Spleen (tissue), 11 donors: ENCODE measurements around the gene CTSE. TPM values are rescaled to one million over a fixed set of nuclear protein-coding genes. Genes with fewer than 3 reads are reported as not detected.
A peak's percentile ranks its signal among the peaks of the same experiment; 100 is the strongest.
"Not testable (repeated sequence)": the region's sequence is repeated elsewhere in the genome, so short reads cannot be mapped to it uniquely, and the experiment has no call there.

Source experiments
- DNase-seq: peaks from one replicate; pipeline ENCODE4 v3.0.0-alpha.2; 2020
- H3K27ac ChIP-seq, 8 donors: fragments of 200-600 bp; sonication (generic) in 7 of 8; 1 replicate in 4 of 8; 2 replicates in 4 of 8; pipeline versions ENCODE4 v1.5.0 to v1.8.0; 2016 to 2021; ENCODE audit warnings: inconsistent platforms in 4 of 8, mild to moderate bottlenecking in 4 of 8, moderate library complexity in 1 of 8
- H3K27me3 ChIP-seq, 7 donors: fragments of 200-600 bp; sonication (generic) in 6 of 7; replicated peaks in 1 of 7; 1 replicate in 4 of 7; 2 replicates in 3 of 7; pipeline versions ENCODE4 v1.5.0 to v1.8.0; 2016 to 2021; ENCODE audit warnings: inconsistent platforms in 3 of 7, mild to moderate bottlenecking in 1 of 7
- H3K36me3 ChIP-seq, 6 donors: fragments of 200-600 bp; sonication (generic) in 5 of 6; 1 replicate in 4 of 6; 2 replicates in 2 of 6; pipeline versions ENCODE4 v1.5.0 to v1.8.0; 2016 to 2021; ENCODE audit warnings: inconsistent platforms in 2 of 6
- H3K4me1 ChIP-seq, 6 donors: fragments of 200-600 bp; sonication (generic) in 5 of 6; 1 replicate in 3 of 6; 2 replicates in 3 of 6; pipeline versions ENCODE4 v1.5.0 to v1.8.0; 2016 to 2021; ENCODE audit warnings: inconsistent platforms in 3 of 6
- H3K4me3 ChIP-seq, 8 donors: fragments of 200-600 bp; sonication (generic) in 7 of 8; 1 replicate in 4 of 8; 2 replicates in 4 of 8; pipeline versions ENCODE4 v1.5.0 to v1.8.0; 2016 to 2021; ENCODE audit warnings: inconsistent platforms in 4 of 8, mild to moderate bottlenecking in 4 of 8, moderate library complexity in 2 of 8
- H3K9me3 ChIP-seq, 8 donors: fragments of 200-600 bp; sonication (generic) in 7 of 8; 1 replicate in 4 of 8; 2 replicates in 4 of 8; pipeline versions ENCODE4 v1.5.0 to v1.8.0; 2016 to 2021; ENCODE audit warnings: inconsistent platforms in 4 of 8
- POLR2A ChIP-seq, 3 donors: fragments of 450-650 bp; IDR thresholded peaks; one replicate each; pipeline ENCODE4 v1.5.1; 2017; ENCODE audit warnings: antibody characterized with exemption in 3 of 3, mild to moderate bottlenecking in 1 of 3
- POLR2AphosphoS5 ChIP-seq, 3 donors: sonication (generic); formaldehyde crosslinking; IDR thresholded peaks; one replicate each; pipeline ENCODE4 v1.5.1; 2017; ENCODE audit warnings: antibody characterized with exemption in 3 of 3
- WGBS, 5 donors: extraction: QIAGEN DNeasy Blood & Tissue Kit in 3 of 5; methylation state at CpG; one replicate each; pipeline versions ENCODE4 v1.1.5 to v1.1.7; 2013 to 2018; 5-methylcytosine and 5-hydroxymethylcytosine counted together
- intact Hi-C: fragments of 100-400 bp; cut with DNase I; formaldehyde crosslinking; loops from one replicate; pipeline ENCODE4 v1.15.0; 2023; ENCODE audit warnings: low total_unique reads
- polyA plus RNA-seq, 3 donors: library from polyadenylated mRNA; stranded (reverse); fragments of 200-250 nt; gene quantifications; one replicate each; pipeline ENCODE4 v1.2.1, GENCODE V29; 2013
- total RNA-seq, 7 donors: library from RNA; depleted of rRNA in 3 of 7; stranded (reverse); fragments of >200 nt in 3 of 7; fragmentation: NEBNext Ultra II Directional in 4 of 7; extraction: Animal tissue kit (Norgen Biotek cat#: 25700) in 4 of 7; gene quantifications; one replicate each; pipeline versions ENCODE4 v1.1.0 to v1.2.1, GENCODE V29; 2016 to 2021
- TF ChIP-seq, protein P1 (sequence below), 11 experiments: fragments of 200-600 bp in 7 of 11; fragments of 450-650 bp in 4 of 11; sonication (generic) in 4 of 11; IDR thresholded peaks in 8 of 11; conservative IDR thresholded peaks in 3 of 11; 1 replicate in 7 of 11; 2 replicates in 4 of 11; pipeline versions ENCODE4 v1.4.0 to v1.8.0; 2016 to 2021; ENCODE audit warnings: antibody characterized with exemption in 11 of 11, inconsistent platforms in 4 of 11, mild to moderate bottlenecking in 1 of 11
- donor health status: healthy with polysubstance abuse.
- donor health status: DM: no; HTN: no; CAD: no; lungs with moderate emphysema.
- donor health status: DM: no; HTN: no; CAD: no.
- donor health status: Bipolar disorder and iron deficiency.
- donor health status: healthy.
- donor health status: DM: no; HTN: no; CAD: no.
- donor health status: DM: yes; HTN: yes; CAD: no.

The CTSE gene
- total and polyA plus RNA-seq, 10 donors: 0.06 to 0.66 (median 0.11) TPM; not detected in 5

DNA sequence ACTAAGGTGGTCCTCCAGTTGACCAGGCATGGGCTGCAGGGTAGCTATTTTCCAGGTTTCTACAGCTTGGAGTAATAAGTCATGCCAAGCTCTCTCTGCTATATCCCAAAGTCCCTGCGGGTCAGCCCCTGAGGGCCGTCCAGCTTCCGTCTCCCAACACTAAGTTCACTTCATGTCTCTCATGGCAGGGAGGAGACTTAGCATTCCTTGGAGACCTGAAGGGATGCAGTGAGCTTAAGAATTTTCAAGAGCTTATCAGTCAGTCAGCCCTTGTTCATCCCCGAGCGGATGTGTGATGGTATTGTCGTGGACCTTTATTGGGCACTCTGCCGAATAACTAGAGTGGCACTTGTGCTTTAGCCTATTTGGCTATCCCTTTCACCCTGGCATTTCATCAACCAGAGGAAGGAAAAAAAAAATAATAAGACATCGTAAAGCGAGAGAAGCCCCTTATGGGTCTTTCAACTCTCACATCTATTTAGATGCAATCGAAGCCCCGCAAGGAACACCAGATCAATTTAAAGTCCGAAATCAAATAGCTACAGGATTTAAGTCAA is 31.5 kb upstream of the CTSE start:
- intact Hi-C loops, H3K9me3 ChIP-seq, H3K36me3 ChIP-seq, H3K27ac ChIP-seq, DNase-seq, H3K4me3 ChIP-seq, H3K27me3 ChIP-seq: not testable (repeated sequence)
- H3K4me1 ChIP-seq: peaks cover 6 to 57% (median 34%) of the 10 kb centered on the region in 6 donors
- 94 to 97% (median 95%) methylated on average over 12 of the region's 12 CpGs for WGBS, 5 donors

DNA sequence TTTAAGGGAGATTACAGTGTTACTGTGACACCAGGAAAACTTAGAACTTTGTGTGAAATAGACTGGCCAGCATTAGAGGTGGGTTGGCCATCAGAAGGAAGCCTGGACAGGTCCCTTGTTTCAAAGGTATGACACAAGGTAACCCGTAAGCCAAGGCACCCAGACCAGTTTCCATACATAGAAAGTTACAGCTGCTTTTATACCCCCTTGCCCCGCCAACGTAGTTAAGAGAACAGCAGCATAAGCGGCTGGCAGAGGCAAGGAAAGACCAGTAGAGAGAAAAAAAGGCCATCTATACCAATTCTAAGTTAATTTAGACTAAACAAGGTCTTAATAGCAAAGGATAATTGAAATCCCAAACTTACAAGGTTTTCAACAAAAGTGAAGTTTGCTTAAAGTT is 29.9 kb upstream of the CTSE start:
- DNase-seq, H3K27me3 ChIP-seq, H3K36me3 ChIP-seq, intact Hi-C loops, H3K9me3 ChIP-seq: not testable (repeated sequence)
- peak overlapping the region in 2 of 8 donors; percentile 4 to 49 for H3K4me3 ChIP-seq
- H3K4me1 ChIP-seq: peaks cover 9 to 61% (median 36%) of the 10 kb centered on the region in 6 donors
- 80 to 90% (median 84%) methylated on average over 4 of the region's 4 CpGs for WGBS, 5 donors
- peak overlapping the region; percentile 32 to 90 (median 80) for H3K27ac ChIP-seq

DNA sequence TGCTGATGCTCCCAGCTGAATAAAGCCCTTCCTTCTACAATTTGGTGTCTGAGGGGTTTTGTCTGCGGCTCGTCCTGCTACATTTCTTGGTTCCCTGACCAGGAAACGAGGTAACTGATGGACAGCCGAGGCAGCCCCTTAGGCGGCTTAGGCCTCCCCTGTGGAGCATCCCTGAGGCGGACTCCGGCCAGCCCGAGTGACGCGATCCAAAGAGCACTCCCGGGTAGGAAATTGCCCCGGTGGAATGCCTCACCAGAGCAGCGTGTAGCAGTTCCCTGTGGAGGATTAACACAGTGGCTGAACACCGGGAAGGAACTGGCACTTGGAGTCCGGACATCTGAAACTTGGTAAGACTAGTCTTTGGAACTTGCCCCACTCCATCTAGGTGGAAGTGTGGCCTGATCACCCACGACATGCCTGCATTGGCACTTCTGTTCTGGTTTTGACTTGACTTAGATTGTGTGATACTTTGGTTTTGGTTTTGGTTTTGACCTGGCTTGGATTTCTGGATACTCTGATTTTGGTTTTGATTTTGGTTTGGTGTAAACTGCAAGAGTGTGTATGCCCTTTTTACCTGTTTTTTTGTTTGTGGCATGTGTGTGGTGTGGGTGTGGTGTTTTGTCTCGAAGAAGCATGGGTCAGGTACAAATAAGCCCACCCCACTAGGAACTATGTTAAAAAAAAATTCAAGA is 29.4 kb upstream of the CTSE start, which contains the start of gene RHEX:
Gene RHEX (plus strand): TSS at position 255 of the 692 bp plus-strand sequence. CDS start 44,656 bp downstream, outside the sequence.
- H3K9me3 ChIP-seq, H3K27me3 ChIP-seq, H3K36me3 ChIP-seq, intact Hi-C loops: not testable (repeated sequence)
- peak in 1 of 3 donors; percentile 44 for TF ChIP-seq POLR2AphosphoS5 (IDR thresholded peaks at IDR 0.05)
- 72 to 84% (median 79%) methylated on average over 17 of the region's 17 CpGs for WGBS, 5 donors
- DNase-seq: peak; percentile 85
- H3K27ac ChIP-seq: peak within 1 kb of the TSS; percentile 32 to 90 (median 80)
- H3K4me1 ChIP-seq: peaks cover 9 to 64% (median 39%) of the 10 kb centered on the region in 6 donors
- peak within 1 kb of the TSS in 3 of 8 donors; percentile 4 to 49 (median 6) for H3K4me3 ChIP-seq

DNA sequence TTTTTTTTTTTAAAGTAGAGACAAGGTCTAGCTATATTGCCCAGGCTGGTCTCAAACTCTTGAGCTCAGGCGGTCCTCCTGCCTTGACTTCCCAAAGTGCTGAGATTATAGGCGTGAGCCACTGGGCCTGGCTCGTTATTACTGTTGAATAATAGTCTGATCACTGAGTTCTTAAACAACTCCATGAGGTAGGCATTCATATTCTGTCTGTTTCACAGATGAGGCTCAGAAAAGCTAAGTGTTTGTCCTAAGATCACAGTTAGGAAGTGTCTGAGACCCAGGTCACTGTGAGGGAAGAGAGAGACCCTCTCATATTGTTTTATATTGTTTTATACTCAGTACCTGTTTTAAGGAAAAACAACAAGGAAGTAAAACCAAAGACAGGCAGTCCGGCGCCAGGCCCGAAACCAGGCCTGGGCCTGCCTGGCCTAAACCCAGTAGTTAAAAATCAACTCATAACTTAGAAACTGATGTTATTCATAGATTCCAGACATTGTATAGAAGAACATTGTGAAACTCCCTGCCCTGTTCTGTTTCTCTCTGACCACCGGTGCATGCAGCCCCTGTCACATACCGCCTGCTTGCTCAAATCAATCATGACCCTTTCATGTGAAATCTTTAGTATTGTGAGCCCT is 28.7 kb upstream of the CTSE start:
- DNase-seq, H3K36me3 ChIP-seq, H3K9me3 ChIP-seq, intact Hi-C loops, H3K4me3 ChIP-seq, H3K27me3 ChIP-seq: not testable (repeated sequence)
- 67 to 89% (median 75%) methylated on average over 4 to 6 of the region's 8 CpGs for WGBS, 5 donors
- H3K4me1 ChIP-seq: peaks cover 9 to 68% (median 42%) of the 10 kb centered on the region in 6 donors
- peak overlapping the region in 7 of 8 donors; percentile 16 to 90 (median 78) for H3K27ac ChIP-seq

DNA sequence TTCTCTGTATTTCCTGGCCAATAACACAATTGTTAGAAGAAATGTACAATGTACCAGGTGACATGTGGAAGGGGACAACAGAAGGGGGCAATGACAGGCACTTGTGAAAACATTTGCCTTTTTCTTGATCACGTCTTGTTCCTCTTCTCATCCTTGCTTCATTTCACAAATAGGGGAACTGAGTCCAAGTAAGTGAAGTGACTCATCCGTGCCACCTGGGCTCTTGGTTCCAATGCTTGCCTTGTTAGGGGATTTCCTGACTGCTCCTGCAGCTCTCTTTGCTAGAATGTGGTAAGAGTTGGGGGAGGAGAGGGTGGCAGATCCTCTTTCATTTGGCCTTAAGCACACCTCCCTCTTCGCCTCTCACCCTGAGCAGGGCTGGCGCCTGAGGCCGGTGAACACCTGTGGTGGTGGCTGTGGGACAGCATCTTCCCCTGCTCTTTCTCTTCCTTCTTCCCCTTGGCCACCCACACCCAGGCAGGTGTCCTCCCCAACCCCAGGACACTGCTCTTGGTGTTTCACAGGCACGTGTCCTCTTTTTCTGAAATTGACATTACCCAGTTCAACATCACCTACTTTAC is 27.1 kb upstream of the CTSE start:
- intact Hi-C loops: no loop called here
- H3K36me3 ChIP-seq: no peaks in the 10 kb centered on the region
- no peak overlapping the region for H3K4me3 ChIP-seq
- H3K27me3 ChIP-seq: no peaks in the 10 kb centered on the region
- WGBS, 5 donors: 21 to 40% (median 31%) methylated on average over 6 of the region's 6 CpGs
- no peak for TF ChIP-seq POLR2A (IDR thresholded peaks at IDR 0.05)
- TF ChIP-seq POLR2AphosphoS5 (IDR thresholded peaks at IDR 0.05): peak; percentile 65 to 89 (median 85)
- peak; percentile 90 for DNase-seq
- peak overlapping the region in 7 of 8 donors; percentile 47 to 90 (median 78) for H3K27ac ChIP-seq
- no peaks in the 10 kb centered on the region for H3K9me3 ChIP-seq
- H3K4me1 ChIP-seq: peaks cover 9 to 79% (median 50%) of the 10 kb centered on the region in 6 donors

DNA sequence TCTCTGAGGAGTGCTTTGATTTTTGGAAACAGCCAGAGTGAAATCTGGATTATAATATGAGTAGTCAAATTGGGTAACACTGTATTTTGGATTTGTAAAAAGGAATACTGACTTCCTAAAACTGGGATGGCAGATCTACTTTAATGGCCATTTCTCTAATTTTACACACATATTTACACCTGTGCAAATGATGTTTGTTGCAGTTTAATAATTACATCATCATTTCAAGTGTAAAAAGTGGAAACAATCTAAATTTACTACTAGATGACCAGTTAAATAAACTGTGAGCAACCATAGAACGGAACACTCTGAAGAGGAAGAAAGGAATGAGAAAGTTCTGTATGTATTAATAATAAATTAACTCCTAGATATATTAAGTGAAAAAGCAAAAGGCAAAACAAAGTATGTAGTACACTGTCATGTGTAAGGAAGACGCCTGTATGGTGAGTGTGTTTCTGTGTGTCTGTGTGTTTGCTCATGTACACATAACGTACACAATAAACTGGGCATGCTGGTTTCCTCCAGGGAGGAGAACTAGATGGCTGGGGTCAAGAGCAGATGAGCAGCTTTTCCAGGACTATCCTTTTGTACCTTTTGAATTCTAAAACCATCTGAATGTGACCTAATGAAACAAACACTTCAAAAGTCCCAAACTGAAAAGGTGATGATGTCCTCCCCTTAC is 26.4 kb upstream of the CTSE start:
- TF ChIP-seq POLR2A (IDR thresholded peaks at IDR 0.05) (no peak), POLR2AphosphoS5 (IDR thresholded peaks at IDR 0.05) (no peak)
- TF ChIP-seq, protein P1, sequence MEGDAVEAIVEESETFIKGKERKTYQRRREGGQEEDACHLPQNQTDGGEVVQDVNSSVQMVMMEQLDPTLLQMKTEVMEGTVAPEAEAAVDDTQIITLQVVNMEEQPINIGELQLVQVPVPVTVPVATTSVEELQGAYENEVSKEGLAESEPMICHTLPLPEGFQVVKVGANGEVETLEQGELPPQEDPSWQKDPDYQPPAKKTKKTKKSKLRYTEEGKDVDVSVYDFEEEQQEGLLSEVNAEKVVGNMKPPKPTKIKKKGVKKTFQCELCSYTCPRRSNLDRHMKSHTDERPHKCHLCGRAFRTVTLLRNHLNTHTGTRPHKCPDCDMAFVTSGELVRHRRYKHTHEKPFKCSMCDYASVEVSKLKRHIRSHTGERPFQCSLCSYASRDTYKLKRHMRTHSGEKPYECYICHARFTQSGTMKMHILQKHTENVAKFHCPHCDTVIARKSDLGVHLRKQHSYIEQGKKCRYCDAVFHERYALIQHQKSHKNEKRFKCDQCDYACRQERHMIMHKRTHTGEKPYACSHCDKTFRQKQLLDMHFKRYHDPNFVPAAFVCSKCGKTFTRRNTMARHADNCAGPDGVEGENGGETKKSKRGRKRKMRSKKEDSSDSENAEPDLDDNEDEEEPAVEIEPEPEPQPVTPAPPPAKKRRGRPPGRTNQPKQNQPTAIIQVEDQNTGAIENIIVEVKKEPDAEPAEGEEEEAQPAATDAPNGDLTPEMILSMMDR (IDR thresholded peaks at IDR 0.05 in 8 of 11, conservative IDR thresholded peaks at IDR 0.05 in 3 of 11): no peak
- Histone ChIP-seq H3K4me3 (no peak overlapping the region), H3K9me3 (no peaks in the 10 kb centered on the region), H3K27me3 (no peaks in the 10 kb centered on the region), H3K4me1 (peaks cover 9 to 82% (median 50%) of the 10 kb centered on the region in 6 donors), H3K36me3 (no peaks in the 10 kb centered on the region), H3K27ac (peak overlapping the region in 6 of 8 donors; percentile 26 to 90 (median 80))
- intact Hi-C loops: no loop called here
- DNase-seq: no peak
- 54 to 67% (median 64%) methylated on average over 3 of the region's 3 CpGs for WGBS, 5 donors
